UCSD-AML1 (cell line): ENCODE measurements around the gene SLC26A8.
"Not testable (repeated sequence)": the region's sequence is repeated elsewhere in the genome, so short reads cannot be mapped to it uniquely, and the experiment has no call there.

Experiments used
- DNase-seq: peaks from one replicate; lab custom pipeline; 2025; ENCODE audit not compliant: unreplicated experiment; lab: John Stamatoyannopoulos, UW

Gene SLC26A8

DNA sequence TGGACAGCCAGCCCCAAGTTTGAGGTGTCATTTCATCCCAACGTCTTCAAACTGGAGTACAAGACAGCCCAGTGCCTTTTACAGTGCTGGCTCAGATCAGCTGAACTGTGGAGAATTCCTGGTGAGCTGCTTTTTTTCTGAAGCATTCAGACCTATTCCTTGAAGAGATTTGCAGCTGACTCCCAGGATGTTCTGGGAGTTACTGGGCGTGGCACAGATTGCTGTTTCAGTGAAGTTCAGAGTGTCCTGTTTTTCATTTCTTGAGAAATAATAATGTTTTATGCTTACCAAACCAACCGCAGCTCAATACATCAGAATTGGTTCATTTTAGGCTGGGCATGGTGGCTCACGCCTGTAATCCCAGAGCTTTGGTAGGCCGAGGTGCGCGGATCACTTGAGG is 70.1 kb downstream of the SLC26A8 start:
- no peak for DNase-seq

DNA sequence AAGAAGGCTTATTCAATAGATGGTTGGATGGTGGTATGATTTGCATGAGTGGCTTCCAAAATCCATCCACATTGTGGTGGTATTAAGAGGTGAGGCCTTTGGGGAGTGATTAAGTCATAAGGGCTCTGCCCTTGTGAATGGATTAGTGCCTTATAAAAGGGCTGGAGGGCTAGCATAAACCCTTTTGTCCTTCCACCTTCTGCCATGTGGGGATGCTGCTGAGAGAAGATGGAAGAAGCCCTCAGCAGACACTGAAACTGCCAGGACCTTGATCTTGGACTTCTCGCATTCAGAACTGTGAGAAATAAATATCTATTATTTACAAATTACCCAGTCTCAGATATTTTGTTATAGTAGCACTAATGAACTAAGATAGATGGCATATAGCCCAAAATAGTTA is 75.7 kb downstream of the SLC26A8 start:
- DNase-seq: no peak

DNA sequence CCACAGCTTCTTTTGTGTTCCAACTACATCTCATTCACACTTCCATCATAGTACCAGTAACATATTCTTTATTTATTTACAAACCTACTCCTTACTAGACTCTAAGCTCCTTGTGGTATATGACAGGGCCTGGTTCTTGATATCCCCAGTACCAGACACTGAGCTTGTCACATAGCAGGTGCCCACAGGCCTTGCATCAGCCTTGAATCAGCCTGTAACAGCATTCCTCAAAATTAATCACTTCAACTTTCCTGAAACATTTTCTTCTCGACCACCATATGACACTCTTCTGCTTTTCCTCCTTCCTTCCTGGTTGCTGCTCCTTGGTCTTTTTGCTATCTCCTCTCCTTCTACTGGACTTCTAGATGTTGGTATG is 78.8 kb downstream of the SLC26A8 start:
- DNase-seq: no peak

DNA sequence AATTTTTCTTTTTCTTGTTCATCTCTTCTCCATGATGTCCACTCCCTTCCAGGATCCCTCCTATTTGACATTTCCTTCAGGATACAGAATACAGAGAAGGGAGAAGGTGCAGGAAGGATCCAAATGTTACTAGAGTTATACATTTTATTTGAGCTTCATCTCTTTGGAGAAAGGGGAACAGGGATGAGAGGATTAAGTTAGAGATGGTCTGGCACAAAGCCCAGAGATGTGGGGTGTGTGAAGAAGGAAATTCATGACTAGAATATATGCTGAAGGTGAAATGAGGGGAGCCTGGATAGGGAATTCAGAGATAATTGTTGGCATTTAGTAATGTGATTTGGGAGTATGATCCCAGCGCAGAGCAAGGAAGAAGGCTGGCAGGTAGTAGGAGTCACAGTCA is 81.1 kb downstream of the SLC26A8 start:
- no peak for DNase-seq

DNA sequence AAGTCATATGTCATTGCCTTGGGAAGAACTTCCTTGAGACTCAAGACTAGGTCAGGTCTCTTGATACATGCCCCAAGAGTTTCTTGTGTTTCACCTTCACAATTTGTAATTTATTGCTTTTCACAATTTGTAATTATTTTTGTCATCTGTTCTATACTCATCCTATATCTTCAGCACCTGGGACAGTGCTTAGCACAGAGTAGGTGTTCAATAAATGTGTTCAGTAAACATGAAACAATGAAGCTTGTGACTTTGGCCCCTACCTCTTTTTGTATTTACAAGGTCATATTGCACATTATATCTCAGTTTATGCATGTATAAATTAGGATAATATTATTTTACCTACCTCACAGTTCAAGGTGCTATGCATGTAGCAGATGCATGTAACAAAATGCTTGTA is 82.1 kb downstream of the SLC26A8 start:
- no peak for DNase-seq

DNA sequence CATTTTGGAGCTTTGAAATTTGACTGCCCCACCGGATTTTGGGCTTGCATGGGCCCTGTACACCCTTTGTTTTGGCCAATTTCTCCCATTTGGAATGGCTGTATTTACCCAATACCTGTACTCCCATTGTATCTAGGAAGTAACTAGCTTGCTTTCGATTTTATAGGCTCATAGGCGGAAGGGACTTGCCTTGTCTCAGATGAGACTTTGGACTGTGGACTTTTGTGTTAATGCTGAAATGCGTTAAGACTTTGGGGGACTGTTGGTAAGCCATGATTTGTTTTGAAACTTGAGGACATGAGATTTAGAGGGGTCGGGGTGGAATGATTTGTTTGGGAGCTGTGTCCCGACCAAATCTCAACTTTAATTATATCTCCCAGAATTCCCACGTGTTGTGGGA is 83.3 kb downstream of the SLC26A8 start:
- not testable (repeated sequence) for DNase-seq

DNA sequence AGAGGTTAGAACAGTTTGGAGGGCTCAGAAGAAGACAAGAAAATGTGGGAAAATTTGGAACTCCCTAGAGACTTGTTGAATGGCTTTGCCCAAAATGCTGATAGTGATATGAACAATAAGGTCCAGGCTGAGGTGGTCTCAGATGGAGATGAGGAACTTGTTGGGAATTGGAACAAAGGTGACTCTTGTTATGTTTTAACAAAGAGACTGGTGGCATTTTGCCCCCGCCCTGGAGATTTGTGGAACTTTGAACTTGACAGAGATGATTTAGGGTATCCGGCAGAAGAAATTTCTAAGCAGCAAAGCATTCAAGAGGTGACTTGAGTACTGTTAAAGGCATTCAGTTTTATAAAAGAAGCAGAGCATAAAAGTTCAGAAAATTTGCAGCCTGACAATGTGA is 84.4 kb downstream of the SLC26A8 start:
- DNase-seq: not testable (repeated sequence)

DNA sequence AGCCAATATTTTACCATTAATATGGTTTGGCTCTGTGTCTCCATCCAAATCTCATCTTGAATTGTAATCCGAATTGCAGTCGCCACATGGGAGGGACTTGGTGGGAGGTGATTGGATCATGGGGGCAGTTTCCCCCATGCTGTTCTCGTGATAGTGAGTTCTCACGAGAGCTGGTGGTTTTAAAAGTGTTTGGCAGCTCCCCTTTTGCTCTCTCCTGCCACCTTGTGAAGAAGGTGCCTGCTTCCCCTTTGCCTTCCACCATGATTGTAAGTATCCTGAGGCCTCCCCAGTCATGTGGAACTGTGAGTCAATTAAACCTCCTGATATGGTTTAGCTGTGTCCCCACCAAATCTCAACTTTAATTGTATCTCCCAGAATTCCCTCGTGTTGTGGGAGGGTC is 85.2 kb downstream of the SLC26A8 start:
- DNase-seq: not testable (repeated sequence)

DNA sequence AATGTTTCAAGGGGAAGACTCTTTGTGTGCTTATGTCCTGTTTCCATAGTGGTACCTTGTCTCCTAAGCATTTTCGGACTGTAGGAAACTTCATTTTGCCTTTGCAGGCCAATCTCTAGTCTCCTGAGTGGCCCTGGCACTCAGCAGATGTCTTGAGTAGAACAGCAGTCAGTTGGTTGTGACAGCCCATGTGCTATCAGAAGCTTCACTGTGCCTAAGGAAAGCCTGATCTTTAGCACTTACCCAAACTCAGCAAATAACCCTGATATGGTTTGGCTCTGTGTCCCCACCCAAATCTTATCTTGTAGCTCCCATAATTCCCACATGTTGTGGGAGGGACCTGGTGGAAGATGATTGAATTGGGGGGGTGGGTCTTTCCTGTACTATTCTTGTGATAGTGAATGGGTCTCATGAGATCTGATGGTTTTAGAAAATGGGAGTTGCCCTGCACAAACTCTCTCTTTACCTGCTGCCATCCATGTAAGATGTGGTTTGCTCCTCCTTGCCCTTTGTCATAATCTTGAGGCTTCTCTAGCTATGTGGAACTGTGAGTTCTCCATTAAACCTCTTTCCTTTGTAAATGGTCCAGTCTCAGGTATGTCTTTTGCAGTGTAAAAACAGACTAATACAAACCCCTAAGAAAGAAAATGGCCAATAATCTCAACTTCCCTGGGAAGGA is 87.6 kb downstream of the SLC26A8 start:
- no peak for DNase-seq

DNA sequence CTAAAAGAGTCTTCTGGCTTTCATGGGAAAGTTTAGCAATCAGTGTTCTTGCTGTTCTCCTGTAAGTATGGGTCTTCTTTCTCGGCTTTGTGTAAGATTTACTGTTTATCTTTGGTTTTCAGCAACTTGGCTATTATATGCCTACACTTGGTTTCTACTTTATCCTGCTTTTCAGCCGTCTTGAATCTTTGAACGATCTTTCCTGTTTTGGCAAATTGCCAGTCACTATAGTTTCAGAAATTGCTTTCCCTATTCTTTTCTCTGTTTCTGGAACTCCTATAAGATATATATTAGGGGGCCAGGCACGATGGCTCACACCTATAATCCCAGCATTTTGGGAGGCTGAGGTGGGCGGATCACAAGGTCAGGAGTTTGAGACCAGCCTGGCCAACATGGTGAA is 89.0 kb downstream of the SLC26A8 start:
- no peak for DNase-seq

DNA sequence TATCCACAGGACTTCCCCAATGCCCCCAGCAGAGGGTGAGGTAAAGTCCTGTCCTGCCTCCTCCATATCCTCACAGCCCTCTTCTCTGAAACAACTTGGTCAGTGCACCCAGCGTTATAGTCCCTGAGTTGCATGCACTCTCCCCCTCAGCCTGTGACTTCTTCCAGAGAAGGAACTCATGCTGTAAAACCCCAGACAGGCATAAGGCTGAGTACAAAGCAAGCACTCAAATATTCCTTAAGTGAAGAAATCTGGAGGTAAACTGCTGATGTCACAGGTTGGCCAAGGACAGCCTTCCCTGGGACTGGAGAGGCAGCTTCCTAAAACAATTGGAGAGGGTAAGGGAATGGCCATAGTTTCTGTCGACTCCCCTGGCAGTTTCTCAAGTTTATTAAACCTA is 90.6 kb downstream of the SLC26A8 start:
- no peak for DNase-seq

DNA sequence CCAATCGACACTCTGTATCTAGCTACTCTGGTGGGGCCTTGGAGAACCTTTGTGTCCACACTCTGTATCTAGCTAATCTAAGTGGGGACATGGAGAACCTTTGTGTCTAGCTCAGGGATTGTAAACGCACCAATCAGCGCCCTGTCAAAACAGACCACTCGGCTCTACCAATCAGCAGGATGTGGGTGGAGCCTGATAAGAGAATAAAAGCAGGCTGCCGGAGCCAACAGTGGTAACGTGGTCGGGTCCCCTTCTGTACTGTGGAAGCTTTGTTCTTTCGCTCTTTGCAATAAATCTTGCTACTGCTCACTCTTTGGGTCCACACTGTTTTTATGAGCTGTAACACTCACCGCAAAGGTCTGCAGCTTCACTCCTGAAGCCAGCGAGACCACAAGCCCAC is 92.6 kb downstream of the SLC26A8 start:
- DNase-seq: not testable (repeated sequence)

DNA sequence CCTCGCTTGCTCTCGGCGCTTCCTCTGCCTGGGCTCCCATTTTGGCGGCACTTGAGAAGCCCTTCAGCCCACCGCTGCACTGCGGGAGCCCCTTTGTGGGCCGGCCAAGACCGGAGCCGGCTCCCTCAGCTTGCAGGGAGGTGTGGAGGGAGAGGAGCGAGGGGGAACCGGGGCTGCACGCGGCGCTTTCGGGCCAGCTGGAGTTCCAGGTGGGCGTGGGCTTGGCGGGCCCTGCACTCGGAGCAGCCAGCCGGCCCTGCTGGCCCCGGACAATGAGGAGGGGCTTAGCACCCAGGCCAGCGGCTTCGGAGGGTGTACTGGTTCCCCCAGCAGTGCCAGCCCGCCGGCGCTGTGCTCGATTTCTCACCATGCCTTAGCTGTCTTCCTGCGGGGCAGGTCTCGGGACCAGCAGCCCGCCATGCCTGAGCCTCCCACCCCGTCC is 93.3 kb downstream of the SLC26A8 start:
- no peak for DNase-seq

DNA sequence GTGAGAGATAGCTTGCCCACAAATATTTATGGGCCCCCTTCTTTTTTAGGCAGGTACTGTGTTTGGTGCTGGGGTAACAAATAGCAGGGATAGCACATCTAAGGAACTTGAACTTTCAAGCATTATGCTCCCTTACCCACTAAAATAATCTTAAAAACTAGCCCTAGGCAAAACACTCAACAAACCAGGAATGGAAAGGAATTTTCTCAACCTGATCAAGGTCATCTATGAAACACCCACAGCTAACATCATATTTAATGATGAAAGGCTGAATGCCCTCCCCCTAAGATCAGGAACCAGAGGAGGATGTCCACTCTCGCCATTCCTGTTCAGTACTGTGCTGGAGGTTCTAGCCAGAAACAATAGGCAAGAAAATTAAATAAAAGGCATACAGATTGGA is 94.8 kb downstream of the SLC26A8 start:
- no peak for DNase-seq

DNA sequence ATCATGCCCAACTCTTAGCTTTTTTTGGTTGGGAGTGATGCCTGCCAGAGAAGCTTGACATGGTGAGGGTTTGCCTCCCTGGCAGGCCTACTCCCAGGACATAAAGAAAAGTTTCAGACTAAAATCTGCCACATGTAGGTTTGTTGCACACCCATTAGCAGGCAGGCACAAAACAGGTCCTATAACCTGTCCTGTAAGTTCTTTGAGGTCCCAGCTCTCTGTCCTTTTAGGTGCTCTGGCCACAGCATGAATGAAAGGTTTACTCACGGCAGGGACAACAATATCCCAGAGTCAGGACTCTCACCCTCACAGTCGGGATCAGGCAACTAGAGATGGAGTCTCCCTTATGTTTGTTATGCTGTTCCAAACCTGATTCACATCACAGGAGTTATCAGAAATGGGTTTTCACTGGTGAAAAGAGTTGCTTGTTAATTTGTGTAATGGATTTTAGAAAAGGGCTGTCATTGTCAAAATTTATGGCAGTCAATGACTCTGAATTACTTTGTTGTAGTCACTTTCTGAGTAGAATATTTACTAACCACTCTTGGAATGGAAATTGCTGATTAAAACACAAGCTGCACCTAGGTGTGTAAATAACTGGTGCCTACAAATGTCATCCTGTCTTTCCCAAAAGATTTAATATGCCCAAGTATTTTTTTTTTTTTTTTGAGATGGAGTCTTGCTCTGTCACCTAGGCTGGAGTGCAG is 97.8 kb downstream of the SLC26A8 start:
- no peak for DNase-seq

DNA sequence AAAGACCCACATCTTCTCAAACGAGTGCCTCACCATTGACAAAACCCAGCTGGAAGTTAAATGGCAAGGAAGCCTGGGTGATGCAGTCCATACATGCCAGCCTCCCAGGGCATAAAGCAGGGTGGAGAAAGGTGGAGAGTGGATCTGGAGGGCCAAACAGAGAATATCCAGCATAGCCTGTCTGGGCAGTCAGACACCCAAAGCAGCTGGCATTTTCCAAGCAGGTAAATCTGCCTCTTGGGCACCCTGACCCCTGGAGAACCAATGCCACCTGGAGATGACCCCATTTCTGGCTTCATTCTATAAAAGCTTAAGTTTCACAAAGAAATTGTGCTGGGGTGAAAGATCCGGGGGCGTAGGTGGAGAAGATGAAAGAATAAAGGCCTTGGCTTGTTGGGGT is 98.5 kb downstream of the SLC26A8 start:
- DNase-seq: no peak

DNA sequence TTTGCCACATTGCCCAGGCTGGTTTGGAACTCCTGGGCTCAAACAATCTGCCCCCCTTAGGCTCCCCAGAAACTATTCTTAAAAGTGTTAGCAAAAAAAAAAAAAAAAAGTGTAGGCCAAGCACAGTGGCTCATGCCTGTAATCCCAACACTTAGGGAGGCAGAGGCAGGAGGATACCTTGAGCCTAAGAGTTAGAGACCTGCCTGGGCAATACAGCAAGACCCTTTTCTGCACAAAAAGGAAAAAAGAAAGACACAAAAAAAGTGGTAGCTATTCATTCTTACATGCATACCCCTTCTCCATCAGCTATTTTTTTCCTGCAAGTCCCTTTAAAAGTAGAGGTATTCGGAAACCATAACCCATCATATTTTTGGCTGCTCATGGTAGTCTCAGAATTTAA is 100.3 kb downstream of the SLC26A8 start:
- DNase-seq: no peak

DNA sequence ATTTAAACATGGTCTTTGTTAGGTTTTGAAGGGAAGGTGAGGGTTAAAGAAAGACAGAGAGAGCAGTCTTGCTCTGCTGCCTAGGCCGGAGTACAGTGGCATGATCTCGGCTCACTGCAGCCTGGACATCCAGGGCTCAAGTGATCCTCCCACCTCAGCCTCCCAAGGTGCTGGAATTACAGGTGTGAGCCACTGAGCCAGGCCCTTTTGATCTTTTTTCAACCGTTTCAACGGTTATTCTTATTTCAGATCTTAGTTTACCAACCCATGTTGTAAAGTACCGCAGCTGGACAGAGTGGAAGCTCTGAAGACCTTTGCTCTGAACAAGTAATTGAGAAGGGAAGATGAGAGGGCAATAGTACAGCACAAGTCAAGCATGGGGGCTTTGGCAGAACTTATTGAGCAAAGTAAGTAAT is 102.3 kb downstream of the SLC26A8 start:
- no peak for DNase-seq

DNA sequence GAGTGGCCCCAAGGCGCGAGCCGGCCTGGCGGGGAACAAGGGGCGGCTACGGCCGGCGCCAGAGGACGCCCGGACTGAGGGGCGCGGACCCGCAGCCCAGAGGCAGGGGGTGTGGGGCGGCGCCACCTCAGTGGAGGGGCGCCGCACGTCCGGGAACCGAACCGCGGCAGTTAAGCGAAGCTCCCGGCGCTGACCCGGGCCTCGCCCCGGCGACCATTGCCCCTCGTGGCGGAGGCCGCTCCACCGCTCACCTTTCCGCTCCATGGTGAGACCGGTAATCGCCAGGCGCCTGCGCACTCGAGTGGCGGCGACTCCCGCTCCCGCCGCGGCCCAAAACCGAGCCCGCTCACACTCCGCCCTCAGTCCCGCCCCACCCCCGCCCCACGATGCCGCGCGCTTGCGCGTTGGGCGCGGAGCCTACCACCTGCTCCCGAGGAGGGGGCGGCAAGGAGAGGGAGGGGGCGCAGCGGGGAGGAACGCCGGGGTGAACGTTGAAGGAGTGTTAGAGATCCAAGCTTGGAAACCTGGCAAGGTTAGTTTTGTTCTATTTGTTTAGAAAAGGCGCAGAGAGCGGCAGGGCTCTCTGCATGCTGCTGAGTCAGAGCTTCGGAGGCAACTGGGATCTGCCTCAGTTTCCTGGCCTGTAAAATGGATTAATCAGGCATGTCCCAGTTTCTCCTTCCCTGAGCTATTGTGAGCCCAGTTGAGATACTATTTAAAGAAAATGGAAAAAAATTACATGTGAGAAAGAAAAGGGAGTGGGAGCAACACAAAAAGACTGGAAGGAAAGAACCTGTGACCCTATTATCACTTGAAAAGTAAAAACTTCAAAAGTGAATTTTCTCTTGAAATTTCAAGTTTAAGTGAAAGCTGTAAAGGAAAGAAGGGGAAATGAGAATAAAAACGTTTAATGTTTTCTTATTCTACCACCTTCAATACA is 103.4 kb downstream of the SLC26A8 start, which contains the start of gene SRPK1:
SRPK1 (minus strand) TSS at position 306 of the 940 bp plus-strand sequence; CDS start at position 264, 42 bp downstream.
- DNase-seq: peak; percentile 93

DNA sequence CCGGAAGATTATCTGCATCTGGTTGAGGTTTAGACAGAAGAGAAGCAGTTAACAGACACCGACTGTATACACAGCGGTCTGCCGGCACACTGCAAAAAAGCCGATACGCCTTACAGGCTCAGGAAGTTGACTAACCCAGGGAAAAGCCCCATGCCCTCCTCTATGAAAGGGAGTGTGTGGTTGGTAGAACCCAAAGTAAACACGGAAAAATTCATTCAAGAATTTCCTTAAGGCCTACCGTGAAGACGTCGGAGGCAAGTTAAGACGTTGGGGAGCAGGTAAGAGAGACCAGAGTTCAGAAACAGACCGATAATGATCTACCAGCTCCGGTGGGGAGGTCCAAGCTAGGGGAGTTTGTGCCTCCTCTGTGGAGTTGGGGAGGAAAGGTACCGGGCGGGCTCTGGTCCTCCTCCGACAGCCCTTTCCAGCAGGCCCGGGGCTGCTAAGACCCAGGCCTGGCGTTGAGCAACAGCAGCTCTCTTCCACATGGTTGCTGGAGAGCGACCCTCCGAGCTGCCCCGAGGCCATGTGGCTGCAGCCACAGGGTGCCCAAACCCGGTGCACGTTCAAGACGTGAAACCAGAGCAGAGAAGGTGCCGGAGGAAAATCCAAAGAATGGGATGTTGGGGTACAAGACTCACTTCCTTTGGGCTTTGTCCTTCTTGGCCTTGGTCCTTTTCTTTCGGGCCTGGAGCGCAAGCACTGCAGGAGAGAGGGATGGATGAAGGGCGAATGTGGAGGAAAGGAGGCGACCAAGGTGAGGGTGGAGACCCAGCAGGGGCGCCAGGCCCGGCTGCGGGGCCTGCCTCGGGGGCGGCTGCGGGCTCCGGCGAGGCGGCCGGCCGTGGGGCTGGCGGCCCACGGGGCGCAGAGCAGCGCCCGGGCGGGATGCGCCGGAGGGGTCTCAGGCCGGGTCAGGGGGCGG is 104.4 kb downstream of the SLC26A8 start:
- DNase-seq: peak; percentile 65
